Limb (tissue), 2 donors: ENCODE data around the gene PTPRQ.

Experiments
- DNase-seq, 2 donors: peaks; one replicate each; pipeline ENCODE4 v3.0.0-alpha.2; 2016; ENCODE audit errors: extremely low spot score in 2 of 2

The PTPRQ gene

DNA sequence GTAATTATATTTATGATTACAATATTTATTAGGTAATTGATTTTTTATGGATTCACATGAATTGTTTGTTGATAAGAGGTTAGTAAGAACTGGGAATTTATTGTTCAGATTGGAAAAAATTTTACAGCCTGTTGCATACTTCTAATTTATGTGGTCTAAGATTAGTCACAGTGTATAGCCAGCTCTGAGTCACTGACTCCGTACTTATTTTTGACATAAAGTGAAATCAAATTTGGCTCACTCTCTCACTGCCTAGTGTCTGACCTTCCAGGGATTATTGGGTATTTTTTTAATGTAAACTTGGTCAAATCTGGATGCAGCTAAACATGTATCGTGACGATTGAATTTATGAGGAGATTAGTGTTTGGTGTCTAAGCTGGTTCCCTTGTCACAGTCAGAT lies 109.3 kb downstream of the PTPRQ start:
- peak in 1 of 2 donors; percentile 56 for DNase-seq

DNA sequence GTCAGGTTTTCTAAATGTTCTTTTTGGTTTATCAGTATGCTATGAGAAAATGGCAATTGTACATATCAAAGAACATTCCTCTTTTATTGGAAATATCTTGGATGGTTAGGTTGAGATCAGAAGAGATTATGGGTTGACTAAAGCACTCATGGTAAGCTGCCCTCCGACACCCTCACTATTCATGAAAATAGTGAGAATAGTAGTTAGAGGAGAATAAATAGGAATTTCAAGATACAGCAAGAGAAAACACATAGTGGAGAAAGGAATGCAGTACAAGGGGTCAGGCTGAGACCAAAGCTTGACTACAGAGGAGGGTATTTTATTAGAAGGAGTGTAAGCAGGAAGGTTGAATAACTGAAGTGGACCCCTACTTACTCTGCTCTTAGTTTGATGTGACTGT lies 112.5 kb downstream of the PTPRQ start:
- no peak for DNase-seq

DNA sequence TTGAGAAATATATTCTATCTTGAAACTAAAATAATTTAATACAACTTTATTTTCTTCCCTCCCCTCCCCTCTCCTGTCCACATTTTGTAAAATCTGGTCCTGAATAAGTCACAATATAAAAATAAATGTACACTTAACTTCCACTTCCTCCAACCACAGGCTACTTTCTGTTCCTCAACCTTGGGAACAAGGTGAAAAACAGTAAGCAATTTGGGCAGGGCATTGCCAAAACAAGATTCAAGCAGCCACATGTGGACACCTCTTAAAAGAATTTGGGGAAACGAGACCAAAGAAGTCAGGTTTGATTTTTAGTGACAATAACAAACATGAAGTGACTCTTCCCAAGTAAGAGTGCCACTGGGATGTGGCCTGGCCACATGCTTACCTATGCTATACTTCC lies 115.7 kb downstream of the PTPRQ start:
- no peak for DNase-seq

DNA sequence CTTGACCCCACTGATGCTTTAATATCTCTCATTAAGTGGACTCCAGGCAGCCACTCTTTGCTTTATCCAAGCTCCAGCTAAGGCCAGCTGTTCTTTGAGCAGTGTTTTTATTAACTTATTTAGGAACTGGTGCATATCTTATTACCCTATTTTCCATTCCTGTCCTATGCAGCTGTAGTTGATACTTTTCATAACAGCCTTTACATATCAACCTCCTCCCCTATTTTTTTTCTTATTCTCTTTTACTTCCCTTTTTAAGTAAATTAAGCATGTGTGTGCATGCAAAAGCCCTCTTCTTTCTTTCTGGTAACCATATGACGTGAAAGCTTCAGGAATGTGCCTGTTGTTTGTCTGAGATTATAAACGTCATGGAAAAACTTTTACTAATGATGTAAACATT lies 121.2 kb downstream of the PTPRQ start:
- DNase-seq: peak in 1 of 2 donors; percentile 83

DNA sequence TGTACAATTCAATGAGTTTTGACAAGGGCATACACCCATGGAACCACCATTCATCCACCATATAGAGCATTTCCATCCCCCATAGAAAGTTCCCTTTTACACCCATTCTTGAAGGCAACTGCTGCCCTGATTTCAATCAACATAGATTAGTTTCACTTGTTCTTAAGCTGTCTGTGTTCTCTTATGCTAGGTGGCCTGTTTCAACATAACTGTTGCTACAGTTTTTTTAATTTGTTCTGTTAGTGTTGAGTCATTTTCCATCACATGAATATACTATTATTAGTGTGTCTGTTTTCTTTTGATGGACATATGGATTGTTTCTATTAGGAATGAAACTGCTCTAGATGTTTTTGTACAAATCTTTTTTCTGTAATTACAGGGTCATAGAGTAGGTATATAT lies 123.4 kb downstream of the PTPRQ start:
- no peak for DNase-seq

DNA sequence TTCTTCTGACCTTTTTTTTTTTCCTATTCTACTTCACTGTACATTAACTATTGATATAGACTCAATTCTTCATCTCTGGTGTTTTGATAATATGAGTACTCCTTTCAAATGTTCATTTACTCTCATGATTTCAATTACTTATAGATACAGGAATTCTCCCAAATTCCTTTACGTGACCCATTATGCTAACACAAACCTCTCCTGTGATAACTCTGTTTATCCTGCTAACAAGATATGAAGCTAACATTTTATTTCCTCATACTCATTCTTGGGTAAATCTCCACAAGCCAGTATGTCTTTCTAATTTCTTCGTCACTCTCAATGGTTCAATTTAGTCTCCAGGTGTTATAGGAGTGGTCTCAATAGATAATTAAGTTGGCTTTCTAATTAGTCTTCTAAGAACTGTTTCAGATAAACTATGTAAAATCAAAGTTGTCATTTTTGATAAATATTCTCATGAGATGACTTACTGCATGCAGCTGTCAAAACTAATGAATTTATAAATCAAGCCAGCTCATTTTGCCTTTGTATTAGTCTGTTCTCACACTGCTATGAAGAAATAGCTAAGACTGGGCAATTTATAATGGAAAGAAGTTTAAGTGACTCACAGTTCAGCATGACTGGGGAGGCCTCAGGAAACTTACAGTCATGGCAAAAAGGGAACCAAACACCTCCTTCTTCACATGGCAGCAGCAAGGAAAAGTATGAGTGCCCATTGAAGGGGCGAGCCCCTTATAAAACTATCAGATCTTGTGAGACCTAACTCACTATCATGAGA lies 132.8 kb downstream of the PTPRQ start:
- DNase-seq: no peak

DNA sequence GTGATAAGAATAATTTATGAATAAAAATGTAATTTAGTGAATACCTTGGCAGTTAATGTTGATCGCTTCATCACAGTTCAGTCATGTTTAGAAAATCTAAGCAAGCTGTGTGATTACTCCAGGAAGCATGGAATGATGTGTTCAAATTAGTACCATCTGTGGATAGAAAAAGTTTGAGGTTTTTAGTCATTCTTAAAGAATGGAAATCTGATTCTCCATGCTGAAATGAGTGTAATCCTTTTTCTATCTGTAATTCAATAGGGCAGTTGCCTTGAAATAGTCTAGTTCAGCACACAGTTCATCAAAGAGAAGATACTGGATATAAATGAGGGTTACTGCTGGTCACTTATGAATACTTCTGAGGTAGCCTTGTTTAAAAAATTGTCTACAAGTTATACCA lies 136.2 kb downstream of the PTPRQ start:
- DNase-seq: peak in 1 of 2 donors; percentile 75

DNA sequence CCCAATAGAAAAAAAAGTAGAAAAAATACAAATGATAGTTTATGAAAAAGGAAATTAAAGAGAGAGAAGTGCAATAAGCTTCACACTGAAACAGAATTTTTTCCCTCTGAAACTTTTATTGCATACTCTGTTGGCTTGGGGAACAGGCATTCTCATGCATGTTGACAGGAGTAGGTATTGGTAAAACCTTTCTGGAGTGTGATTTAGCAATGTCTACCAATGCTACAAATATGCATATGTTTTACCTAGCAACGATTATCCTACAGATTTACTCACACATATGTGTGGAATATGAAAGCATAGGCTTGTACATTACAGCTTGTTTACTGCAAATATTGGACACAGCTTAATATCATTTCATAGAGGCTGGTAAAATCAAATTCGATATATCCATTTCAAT lies 137.7 kb downstream of the PTPRQ start:
- no peak for DNase-seq

DNA sequence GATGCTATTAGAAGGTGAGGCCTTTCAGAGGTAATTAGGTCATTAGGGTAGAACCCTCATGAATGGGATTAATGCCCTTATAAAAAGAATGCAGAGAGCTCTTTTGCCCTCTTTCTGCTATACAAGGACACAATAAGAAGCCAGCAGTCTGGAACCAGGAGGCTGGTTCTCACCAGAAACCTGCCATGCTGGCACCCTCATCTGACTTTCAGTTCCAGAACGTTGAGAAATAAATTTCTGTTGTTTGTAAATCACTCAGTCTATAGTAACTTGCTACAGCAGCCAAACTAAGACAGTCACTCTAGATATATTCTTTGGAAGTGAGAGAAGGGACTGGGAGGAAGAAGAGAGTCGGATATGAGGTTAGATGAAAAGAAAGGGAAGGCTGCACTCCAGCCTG lies 138.4 kb downstream of the PTPRQ start:
- DNase-seq: no peak

DNA sequence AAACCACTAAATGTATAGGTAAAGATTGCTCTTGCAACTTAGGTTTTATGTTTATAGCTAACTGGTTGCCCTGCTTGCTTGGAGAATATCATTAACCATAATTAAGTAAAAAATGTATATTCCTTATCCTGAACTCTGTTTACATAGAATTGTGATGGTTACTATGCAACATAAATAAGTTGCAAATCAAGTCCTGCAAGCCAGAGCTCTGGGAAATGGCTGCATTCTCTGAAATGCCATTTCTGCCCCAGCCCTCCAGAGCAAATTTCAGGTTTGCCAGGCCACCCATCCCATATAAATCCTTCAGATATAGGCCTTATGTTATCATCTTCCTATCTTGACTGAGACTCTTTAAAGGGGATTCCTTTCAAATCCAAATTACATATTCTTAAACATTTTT lies 145.0 kb downstream of the PTPRQ start:
- no peak for DNase-seq

DNA sequence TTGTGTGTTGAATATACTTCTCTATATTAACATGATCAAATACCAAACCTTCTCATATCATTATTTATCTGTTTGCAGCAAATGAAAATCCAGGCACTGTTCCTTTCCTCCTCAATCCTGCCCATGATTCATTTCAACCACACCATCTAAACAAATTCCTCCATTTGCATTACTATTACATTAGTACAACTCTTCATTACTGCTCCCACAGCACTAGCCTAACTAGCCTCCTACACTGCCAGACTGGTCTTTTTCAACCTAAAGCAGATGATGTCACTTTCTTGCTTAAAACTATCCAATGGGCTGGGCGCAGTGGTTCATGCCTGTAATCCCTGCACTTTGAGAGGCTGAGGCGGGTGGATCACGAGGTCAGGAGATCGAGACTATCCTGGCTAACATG lies 146.1 kb downstream of the PTPRQ start:
- no peak for DNase-seq

DNA sequence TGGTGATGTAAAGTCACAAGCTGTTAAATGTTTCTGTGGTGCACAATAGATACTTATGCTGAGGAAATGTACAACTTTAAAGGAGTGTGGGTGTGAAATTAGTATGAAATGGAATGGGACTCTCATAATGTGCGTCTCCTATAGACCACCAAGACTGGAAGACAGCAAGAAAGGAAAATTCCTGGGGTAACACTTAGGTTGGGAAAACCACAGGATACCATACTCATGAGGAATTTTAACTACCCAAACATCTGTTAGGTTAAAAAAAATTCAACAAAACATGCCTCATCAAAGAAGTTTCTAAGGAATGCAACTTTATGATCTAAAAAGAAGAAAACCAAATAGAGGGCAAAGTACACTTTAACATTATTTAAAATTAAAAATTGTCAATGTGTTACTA lies 149.7 kb downstream of the PTPRQ start:
- no peak for DNase-seq

DNA sequence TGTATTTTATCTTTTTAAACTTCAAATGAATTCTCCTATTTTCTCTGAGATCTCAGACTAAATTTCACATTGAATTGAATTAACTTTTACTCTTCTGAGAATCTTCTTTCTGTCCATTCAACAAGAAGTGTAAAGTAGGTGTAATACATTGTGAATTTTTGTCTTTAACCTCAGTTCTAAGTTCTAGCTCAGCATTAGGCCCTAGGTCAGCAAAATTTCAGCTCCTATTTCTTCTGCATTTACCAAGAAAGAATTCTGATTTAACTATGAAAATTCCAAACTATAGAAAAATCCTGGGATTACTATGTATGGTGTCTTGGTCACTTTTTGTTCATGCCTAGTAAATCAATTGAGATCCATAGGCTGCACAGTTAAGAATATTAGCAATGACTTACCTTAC lies 152.5 kb downstream of the PTPRQ start:
- no peak for DNase-seq

DNA sequence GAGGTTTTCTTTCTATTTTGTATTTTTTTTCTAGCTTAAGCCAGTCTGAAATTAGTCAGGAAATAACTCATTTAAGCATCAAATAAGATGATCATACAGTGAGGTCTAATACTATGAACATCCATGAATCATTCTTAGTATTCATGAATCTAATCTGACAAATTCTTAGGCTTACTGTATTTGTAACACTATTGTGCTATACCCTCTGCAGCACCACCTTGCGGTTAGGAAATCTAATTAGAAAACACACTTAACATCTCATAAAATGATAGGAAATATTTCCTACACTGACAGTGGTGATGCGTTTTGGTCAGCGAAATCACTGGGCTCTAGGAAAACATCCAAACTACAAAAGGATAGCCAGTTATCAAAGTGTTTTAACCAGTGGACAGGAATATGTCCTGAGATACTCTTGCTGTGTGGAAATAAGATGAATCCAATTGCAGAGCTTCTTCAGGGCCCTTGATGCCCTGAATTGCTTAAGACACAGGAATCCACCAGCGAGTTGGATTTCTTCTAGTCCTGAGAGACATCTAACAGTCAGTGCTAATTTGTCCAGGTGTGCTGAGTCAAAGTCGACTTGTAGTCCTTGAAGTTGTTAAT lies 154.1 kb downstream of the PTPRQ start:
- peak in 1 of 2 donors; percentile 38 for DNase-seq

DNA sequence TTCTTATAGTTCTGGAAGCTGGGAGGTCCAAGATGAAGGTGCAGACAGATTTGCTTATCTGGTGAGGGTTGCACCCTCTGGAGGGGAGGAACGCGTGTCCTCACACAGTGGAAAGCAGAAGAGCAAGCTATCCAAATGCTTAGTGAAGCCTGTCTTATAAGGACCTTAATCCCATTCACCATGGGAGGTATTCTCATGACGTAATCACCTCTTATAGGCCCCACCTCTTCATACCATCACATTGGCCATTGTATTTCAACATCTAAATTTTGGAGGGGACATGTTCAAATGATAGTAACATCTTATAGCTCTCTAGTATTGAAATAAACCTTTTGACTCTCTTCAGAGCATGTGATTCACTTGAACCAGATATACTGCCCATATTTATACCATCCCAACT lies 158.4 kb downstream of the PTPRQ start:
- DNase-seq: no peak

DNA sequence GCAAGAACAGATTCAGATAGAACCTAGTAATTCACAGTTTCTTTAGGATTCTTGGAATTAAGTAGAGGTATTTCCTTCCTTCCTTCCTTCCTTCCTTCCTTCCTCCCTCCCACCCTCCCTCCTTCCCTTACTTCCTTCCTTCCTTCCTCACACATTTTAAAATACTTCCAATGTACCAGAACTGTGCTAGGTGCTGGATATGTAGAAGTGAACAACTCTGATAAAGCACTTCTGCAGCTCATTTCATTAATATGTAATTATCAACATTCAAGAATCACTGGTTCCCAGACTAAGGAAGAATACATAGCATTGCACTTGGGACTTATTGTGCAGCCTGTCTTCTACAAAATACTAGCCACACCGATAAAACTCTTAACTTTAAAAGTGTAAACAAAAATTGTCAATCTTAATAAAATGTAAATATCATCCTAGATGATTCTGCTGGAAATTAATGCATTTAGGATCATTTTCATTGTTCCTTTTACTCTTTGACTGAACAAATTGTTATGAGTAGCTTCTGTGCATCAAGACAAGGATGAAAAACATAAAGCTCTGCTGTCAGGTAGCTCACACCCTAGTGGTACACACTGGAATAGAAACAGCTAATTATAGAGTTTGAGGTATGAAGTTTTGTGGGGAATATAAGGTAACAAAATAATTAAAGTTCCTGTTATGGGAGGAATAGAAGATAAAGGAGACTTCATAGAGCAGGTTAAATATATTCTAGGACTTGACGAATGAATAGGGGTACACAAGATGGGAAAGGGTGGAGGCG lies 163.5 kb downstream of the PTPRQ start:
- no peak for DNase-seq

DNA sequence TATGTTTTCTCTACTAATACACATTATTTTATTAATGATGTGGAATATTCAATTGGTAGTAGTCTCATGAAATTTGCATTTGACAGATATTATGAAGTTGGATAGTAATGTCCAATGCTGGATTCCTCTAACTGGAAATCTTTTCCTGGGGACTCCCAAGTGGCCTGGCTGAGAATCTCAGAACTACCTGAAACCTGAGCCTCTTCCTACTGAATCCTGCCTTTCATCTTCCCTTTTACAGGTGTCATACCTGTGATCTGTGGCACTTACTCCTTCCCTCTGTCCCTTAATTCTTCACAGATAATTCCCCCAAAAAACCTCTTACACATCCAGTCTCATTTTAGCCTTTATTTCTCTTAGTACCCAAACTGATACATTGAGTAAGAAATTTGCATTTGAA lies 173.7 kb downstream of the PTPRQ start:
- no peak for DNase-seq

DNA sequence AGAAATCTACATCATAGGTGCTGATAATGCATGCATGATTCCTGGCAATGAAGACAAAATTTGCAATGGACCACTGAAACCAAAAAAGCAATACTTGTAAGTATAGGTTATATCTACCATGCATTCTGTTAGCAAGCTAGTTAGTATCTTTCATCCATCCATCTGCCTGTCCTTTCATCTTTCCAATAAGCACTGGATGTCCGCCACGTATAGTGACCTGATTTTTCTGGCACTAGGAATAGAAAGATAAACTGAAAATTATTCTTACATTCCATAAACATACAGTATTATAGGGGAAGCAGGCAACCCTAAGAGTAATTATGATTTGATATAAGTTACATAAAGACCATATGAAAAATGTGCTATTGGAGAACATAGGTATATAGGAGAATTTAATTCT lies 176.2 kb downstream of the PTPRQ start:
- DNase-seq: no peak

DNA sequence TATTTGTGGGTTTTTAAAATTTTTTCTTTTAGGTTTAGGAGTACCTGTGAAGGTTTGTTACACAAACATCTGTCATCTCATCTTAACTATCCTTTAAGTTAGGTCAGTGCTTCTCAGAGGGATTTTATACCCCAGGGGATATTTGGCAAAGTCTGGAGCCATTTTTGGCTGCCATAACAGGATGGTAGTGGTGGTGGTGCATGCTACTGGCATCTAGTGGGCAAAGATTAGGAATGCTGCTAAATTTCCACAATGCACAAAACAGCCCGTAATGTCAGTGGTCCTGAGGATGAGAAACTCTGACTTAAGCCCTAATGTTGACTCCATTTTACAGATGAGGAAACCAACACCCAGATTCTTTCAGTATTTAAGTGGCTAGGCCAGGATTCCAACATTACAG lies 178.2 kb downstream of the PTPRQ start:
- no peak for DNase-seq

DNA sequence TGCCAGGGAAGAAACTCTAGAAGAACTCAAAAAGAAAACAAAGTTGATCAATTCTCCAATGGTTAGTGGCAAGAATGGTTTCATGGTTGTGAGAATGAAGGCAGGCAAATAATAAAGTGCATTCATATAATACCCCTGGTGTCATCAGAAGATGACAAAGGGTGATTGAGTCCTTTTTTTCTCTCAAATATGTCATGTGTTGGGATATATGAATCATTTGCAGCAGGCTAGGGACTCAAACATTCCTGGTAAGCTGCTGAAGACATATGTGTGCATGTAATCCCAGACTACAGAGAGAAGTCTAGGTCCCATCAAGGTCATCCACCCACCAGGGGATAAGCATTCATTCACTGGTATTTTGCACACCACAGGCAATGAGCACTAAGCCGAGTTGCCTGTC lies 181.0 kb downstream of the PTPRQ start:
- no peak for DNase-seq

DNA sequence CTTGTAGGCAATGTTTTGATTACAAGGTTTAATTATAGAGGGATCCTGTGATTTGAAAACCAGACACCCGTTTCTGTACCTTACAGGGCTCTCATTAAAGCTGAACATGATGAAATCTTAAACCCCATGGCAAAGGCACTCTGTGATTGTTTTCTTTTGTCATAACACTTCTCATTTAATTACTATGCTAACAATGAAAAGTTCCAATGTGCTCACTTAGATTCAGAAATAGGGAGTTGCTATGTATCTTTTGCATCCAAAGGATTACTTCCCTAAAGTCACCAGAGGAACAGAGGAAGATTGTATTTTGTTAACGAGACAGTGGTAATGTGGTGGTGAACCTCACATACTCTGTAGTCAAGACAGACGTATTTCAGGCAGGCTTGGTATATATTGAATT lies 181.9 kb downstream of the PTPRQ start:
- no peak for DNase-seq

DNA sequence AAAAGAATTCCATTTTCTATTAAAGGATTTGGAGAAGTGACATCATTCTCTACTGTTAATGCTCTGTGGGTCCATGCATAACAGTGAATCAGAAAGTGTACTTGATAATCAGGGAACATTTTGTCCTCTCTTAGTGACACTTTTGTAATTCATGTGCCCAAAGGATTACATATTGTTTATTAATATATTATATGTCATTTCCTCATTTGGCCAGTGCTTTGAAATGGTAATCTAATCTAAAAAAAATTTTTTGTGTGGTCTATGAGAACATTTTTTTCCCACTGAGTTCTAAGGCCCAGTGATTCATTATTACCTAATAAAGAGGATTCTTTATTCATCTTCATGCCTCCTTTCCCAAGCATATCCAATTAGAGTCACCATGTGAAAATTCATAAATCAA lies 183.7 kb downstream of the PTPRQ start:
- no peak for DNase-seq

DNA sequence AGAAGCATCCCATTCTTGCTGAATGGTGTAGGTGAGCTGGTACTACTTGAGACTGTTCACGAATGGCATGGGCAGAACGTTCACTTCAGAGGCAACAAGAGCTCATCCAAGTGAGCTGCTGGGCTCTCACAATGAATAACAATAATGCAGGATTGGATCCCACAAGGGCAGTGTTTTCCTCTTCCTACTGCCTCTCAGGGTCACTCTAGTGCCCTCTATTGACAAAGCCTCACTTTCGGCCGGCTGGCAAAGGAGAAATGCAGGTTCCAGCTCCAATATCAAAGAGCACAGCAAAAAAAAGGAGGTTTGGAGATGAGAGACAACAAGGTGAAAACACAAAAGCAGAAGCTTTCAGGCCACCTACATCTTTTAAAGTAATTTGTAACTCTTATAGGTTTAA lies 188.8 kb downstream of the PTPRQ start:
- DNase-seq: no peak
